GM12873 (cell line): ENCODE results near the gene FOXJ3.

Experiments used
- TF ChIP-seq, protein P1 (sequence below): IDR thresholded peaks from 2 replicates; pipeline ENCODE4 v1.5.1; 2012; ENCODE audit warnings: low read depth, mild to moderate bottlenecking, moderate library complexity, low read length, control low read depth; ENCODE audit not compliant: insufficient read depth; ENCODE audit errors: missing control alignments

FOXJ3 gene

GRCh38 chr1:42198251-42198650 is 136.8 kb downstream of the FOXJ3 start:
- TF ChIP-seq, protein P1, sequence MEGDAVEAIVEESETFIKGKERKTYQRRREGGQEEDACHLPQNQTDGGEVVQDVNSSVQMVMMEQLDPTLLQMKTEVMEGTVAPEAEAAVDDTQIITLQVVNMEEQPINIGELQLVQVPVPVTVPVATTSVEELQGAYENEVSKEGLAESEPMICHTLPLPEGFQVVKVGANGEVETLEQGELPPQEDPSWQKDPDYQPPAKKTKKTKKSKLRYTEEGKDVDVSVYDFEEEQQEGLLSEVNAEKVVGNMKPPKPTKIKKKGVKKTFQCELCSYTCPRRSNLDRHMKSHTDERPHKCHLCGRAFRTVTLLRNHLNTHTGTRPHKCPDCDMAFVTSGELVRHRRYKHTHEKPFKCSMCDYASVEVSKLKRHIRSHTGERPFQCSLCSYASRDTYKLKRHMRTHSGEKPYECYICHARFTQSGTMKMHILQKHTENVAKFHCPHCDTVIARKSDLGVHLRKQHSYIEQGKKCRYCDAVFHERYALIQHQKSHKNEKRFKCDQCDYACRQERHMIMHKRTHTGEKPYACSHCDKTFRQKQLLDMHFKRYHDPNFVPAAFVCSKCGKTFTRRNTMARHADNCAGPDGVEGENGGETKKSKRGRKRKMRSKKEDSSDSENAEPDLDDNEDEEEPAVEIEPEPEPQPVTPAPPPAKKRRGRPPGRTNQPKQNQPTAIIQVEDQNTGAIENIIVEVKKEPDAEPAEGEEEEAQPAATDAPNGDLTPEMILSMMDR, result no peak

DNA sequence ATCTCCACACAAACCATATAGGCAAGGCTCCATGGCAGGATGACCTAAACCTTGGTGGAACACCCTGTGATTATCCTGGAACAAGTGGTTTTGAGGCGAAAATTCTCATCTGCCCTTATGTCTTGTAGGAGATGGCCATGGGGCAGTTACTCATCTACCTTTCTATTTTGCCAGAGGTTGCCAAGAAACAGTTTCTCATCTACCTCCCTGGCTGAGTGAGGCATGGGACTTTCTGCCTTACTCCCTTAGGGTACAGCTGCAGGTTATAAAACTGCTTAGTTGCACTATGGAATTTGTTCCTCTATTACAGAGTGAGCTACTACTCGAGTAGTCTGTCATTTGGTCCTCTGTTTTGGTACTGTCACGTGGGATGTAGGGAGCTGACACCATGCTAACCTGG is 139.2 kb downstream of the FOXJ3 start:
- TF ChIP-seq, protein P1, result no peak

DNA sequence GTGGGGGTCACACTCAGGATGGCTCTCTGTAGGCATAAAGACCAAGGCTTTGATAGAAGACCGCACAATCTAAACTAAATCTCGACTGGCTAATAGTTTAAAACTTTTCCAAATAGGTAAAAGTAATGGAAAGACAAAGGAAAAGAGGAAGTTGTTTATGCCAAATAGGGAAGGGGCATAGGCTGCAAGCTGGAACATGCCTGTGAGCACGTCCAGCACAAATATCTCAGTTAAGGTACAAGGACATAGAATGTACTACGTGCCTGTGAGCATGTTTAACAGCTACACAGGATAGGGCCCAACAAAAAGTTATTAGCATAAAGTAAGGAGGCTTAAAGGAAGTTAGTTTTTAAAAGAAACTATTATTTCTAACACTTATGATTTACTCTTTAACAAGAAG is 142.9 kb downstream of the FOXJ3 start:
- TF ChIP-seq, protein P1, result no peak

GRCh38 chr1:42191319-42191718 is 143.7 kb downstream of the FOXJ3 start:
- TF ChIP-seq, protein P1, result no peak

- TF ChIP-seq, protein P1, result no peak
Observed at GRCh38 chr1:42189931-42190853, 144.8 kb downstream of the FOXJ3 start.

DNA sequence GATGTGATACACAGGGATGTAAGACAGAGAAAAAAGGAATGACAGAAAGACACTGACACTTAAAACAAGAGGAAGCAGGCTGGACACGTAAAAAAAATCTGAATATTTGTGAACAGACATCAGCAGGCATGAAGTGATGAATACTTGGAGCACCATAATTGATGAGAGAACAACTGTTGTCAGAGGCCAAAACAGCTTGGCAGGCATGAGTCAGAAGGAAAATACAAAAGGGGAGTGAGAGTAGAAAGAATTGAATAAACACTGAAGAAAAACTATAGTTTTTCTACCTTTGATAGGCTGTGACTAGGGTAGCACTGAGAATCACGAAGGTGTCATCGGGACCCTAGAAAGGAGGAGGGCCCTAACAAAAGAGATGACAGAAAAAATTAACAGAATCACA is 148.9 kb downstream of the FOXJ3 start:
- TF ChIP-seq, protein P1, result no peak

DNA sequence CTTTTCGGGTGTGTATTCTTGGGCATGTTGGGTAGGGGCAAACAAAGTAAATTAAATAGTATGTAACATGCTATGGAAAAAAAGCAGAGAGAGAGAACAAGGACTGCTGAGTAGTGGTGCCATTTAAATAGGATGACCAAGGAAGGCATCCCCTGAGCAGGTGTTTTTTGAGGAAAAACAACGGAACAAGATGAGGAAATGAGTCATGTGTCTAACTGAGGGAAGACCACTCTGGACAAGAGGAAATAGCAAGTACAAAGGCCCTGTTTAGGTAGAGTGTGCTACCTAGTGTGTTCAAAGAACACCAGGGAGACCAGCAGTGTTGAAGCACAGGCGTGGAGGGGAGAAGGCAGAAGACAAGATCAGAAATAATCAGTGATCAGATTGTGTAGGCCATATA is 150.4 kb downstream of the FOXJ3 start:
- TF ChIP-seq, protein P1, result no peak
